Neural progenitor cell (in vitro differentiated cells): ENCODE measurements around the gene AKAP8L. TPM values are rescaled to one million over a fixed set of nuclear protein-coding genes. Genes with fewer than 3 reads are reported as not detected.
"Not testable (repeated sequence)": the region's sequence is repeated elsewhere in the genome, so short reads cannot be mapped to it uniquely, and the experiment has no call there.

Experiments used
- DNase-seq: peaks from one replicate; pipeline ENCODE4 v3.0.0-alpha.2; 2016; ENCODE audit warnings: low spot score
- H2AFZ ChIP-seq: fragments of 200-600 bp; sonication (generic); replicated peaks from 2 replicates; pipeline ENCODE4 v1.6.1; 2016; ENCODE audit warnings: antibody characterized with exemption
- H3F3A ChIP-seq: fragments of 200-600 bp; sonication (generic); 2 replicates; pipeline ENCODE4 v1.6.1; 2016; ENCODE audit warnings: antibody characterized with exemption, low read depth
- H3K27ac ChIP-seq: fragments of 200-600 bp; sonication (generic); 2 replicates; pipeline ENCODE4 v1.5.1; 2016; ENCODE audit warnings: mild to moderate bottlenecking
- H3K27me3 ChIP-seq: fragments of 200-600 bp; sonication (generic); 2 replicates; pipeline ENCODE4 v1.6.1; 2016; ENCODE audit warnings: mild to moderate bottlenecking, moderate library complexity
- H3K36me3 ChIP-seq: fragments of 200-600 bp; sonication (generic); 2 replicates; pipeline ENCODE4 v1.5.1; 2016
- H3K4me1 ChIP-seq: fragments of 200-600 bp; sonication (generic); 2 replicates; pipeline ENCODE4 v1.6.1; 2016; ENCODE audit warnings: mixed run types
- H3K4me2 ChIP-seq: fragments of 200-600 bp; sonication (generic); 2 replicates; pipeline ENCODE4 v1.6.1; 2016
- H3K4me3 ChIP-seq: fragments of 200-600 bp; sonication (generic); 2 replicates; pipeline ENCODE4 v1.5.1; 2016
- H3K79me2 ChIP-seq: fragments of 200-600 bp; sonication (generic); 2 replicates; pipeline ENCODE4 v1.6.1; 2016; ENCODE audit warnings: low read depth
- H3K9ac ChIP-seq: fragments of 200-600 bp; sonication (generic); 2 replicates; pipeline ENCODE4 v1.6.1; 2016
- H3K9me3 ChIP-seq: fragments of 200-600 bp; sonication (generic); 2 replicates; pipeline ENCODE4 v1.5.1; 2016; ENCODE audit warnings: low read depth
- H4K20me1 ChIP-seq: fragments of 200-600 bp; sonication (generic); 2 replicates; pipeline ENCODE4 v1.6.1; 2016; ENCODE audit warnings: low read depth
- H3K27ac Mint-ChIP-seq: 3 replicates; pipeline ENCODE4 v1.8.0; 2021; ENCODE audit warnings: mixed read lengths
- H3K27me3 Mint-ChIP-seq: 2 replicates; pipeline ENCODE4 v1.8.0; 2022; ENCODE audit warnings: low read depth, mild to moderate bottlenecking, inconsistent platforms, moderate library complexity, mixed read lengths; ENCODE audit not compliant: insufficient read depth
- H3K36me3 Mint-ChIP-seq: 3 replicates; pipeline ENCODE4 v1.8.0; 2021; ENCODE audit warnings: mixed read lengths
- H3K4me1 Mint-ChIP-seq: 3 replicates; pipeline ENCODE4 v1.8.0; 2021; ENCODE audit warnings: mixed read lengths
- H3K4me3 Mint-ChIP-seq: 3 replicates; pipeline ENCODE4 v1.8.0; 2021; ENCODE audit warnings: mild to moderate bottlenecking, moderate library complexity, mixed read lengths
- H3K9me3 Mint-ChIP-seq: 3 replicates; pipeline ENCODE4 v1.8.0; 2020; ENCODE audit warnings: mixed read lengths
- EZH2 ChIP-seq: fragments of 200-600 bp; sonication (generic); IDR thresholded peaks from 2 replicates; pipeline ENCODE4 v1.6.1; 2017; ENCODE audit warnings: antibody characterized with exemption, mild to moderate bottlenecking, moderate library complexity
- EZH2phosphoT487 ChIP-seq: fragments of 200-600 bp; sonication (generic); IDR thresholded peaks from 2 replicates; pipeline ENCODE4 v1.6.1; 2017; ENCODE audit warnings: antibody characterized with exemption
- total RNA-seq: library from RNA; depleted of rRNA; stranded (reverse); fragments of >200 nt; gene quantifications from 2 replicates; pipeline ENCODE4 v1.2.3, GENCODE V29; 2015; ENCODE audit warnings: low replicate concordance
- TF ChIP-seq, protein P1 (sequence below): fragments of 200-600 bp; sonication (generic); IDR thresholded peaks from 2 replicates; pipeline ENCODE4 v1.5.1; 2017; ENCODE audit warnings: antibody characterized with exemption, mild to moderate bottlenecking

Gene AKAP8L
- total RNA-seq, 1 donor from 2014 or later: 131 TPM

- no peak overlapping the region for H3K27ac Mint-ChIP-seq
- Histone ChIP-seq H3K4me1 (no peaks in the 10 kb centered on the region), H3K4me2 (no peak overlapping the region), H3K79me2 (peaks cover 63% of the 10 kb centered on the region), H3K27me3 (no peaks in the 10 kb centered on the region), H3K9me3 (no peaks in the 10 kb centered on the region), H3K9ac (no peak overlapping the region), H3F3A (peaks cover 8% of the 10 kb centered on the region), H3K4me3 (no peak overlapping the region), H2AFZ (no peak overlapping the region), H3K36me3 (no peaks in the 10 kb centered on the region), H4K20me1 (peaks cover 53% of the 10 kb centered on the region), H3K27ac (no peak overlapping the region)
- H3K4me3 Mint-ChIP-seq: no peak overlapping the region
- peaks cover 8% of the 10 kb centered on the region for H3K27me3 Mint-ChIP-seq
- H3K4me1 Mint-ChIP-seq: no peaks in the 10 kb centered on the region
- peaks cover 32% of the 10 kb centered on the region for H3K36me3 Mint-ChIP-seq
- DNase-seq: no peak
- H3K9me3 Mint-ChIP-seq: no peaks in the 10 kb centered on the region
- TF ChIP-seq, protein P1, sequence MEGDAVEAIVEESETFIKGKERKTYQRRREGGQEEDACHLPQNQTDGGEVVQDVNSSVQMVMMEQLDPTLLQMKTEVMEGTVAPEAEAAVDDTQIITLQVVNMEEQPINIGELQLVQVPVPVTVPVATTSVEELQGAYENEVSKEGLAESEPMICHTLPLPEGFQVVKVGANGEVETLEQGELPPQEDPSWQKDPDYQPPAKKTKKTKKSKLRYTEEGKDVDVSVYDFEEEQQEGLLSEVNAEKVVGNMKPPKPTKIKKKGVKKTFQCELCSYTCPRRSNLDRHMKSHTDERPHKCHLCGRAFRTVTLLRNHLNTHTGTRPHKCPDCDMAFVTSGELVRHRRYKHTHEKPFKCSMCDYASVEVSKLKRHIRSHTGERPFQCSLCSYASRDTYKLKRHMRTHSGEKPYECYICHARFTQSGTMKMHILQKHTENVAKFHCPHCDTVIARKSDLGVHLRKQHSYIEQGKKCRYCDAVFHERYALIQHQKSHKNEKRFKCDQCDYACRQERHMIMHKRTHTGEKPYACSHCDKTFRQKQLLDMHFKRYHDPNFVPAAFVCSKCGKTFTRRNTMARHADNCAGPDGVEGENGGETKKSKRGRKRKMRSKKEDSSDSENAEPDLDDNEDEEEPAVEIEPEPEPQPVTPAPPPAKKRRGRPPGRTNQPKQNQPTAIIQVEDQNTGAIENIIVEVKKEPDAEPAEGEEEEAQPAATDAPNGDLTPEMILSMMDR: no peak
- TF ChIP-seq EZH2phosphoT487 (no peak), EZH2 (no peak)
Observed at GRCh38 chr19:15398501-15399233, 20.1 kb downstream of the AKAP8L start.

GRCh38 chr19:15397782-15398181 is 21.0 kb downstream of the AKAP8L start:
- H3K36me3 Mint-ChIP-seq: peaks cover 40% of the 10 kb centered on the region
- H3K9me3 ChIP-seq: no peaks in the 10 kb centered on the region
- H3K27ac ChIP-seq: no peak overlapping the region
- H3K4me2 ChIP-seq: no peak overlapping the region
- DNase-seq: no peak
- no peak overlapping the region for H3K9ac ChIP-seq
- H3K9me3 Mint-ChIP-seq: no peaks in the 10 kb centered on the region
- no peak overlapping the region for H3K4me3 Mint-ChIP-seq
- H3K4me1 Mint-ChIP-seq: no peaks in the 10 kb centered on the region
- no peak overlapping the region for H3K4me3 ChIP-seq
- TF ChIP-seq EZH2phosphoT487 (no peak), EZH2 (no peak)
- TF ChIP-seq, protein P1: no peak
- H3K4me1 ChIP-seq: no peaks in the 10 kb centered on the region
- H4K20me1 ChIP-seq: peaks cover 50% of the 10 kb centered on the region
- peaks cover 60% of the 10 kb centered on the region for H3K79me2 ChIP-seq
- H3K27ac Mint-ChIP-seq: peak overlapping the region; percentile 19
- H2AFZ ChIP-seq: no peak overlapping the region
- no peaks in the 10 kb centered on the region for H3K27me3 ChIP-seq
- H3F3A ChIP-seq: peaks cover 8% of the 10 kb centered on the region
- peaks cover 8% of the 10 kb centered on the region for H3K27me3 Mint-ChIP-seq
- peaks cover 8% of the 10 kb centered on the region for H3K36me3 ChIP-seq

GRCh38 chr19:15397236-15397635 is 21.6 kb downstream of the AKAP8L start:
- no peak overlapping the region for H3K4me3 Mint-ChIP-seq
- no peaks in the 10 kb centered on the region for H3K4me1 Mint-ChIP-seq
- peaks cover 59% of the 10 kb centered on the region for H3K79me2 ChIP-seq
- H3K4me1 ChIP-seq: no peaks in the 10 kb centered on the region
- H3K9me3 Mint-ChIP-seq: no peaks in the 10 kb centered on the region
- no peak overlapping the region for H3K4me2 ChIP-seq
- peaks cover 8% of the 10 kb centered on the region for H3F3A ChIP-seq
- peaks cover 40% of the 10 kb centered on the region for H3K36me3 Mint-ChIP-seq
- H3K9me3 ChIP-seq: no peaks in the 10 kb centered on the region
- H3K27ac ChIP-seq: no peak overlapping the region
- H3K27me3 Mint-ChIP-seq: peaks cover 8% of the 10 kb centered on the region
- TF ChIP-seq EZH2phosphoT487: no peak
- peaks cover 45% of the 10 kb centered on the region for H4K20me1 ChIP-seq
- H3K27ac Mint-ChIP-seq: peak overlapping the region; percentile 19
- no peaks in the 10 kb centered on the region for H3K27me3 ChIP-seq
- H3K4me3 ChIP-seq: no peak overlapping the region
- H3K9ac ChIP-seq: no peak overlapping the region
- H3K36me3 ChIP-seq: peaks cover 8% of the 10 kb centered on the region
- DNase-seq: no peak
- no peak overlapping the region for H2AFZ ChIP-seq

DNA sequence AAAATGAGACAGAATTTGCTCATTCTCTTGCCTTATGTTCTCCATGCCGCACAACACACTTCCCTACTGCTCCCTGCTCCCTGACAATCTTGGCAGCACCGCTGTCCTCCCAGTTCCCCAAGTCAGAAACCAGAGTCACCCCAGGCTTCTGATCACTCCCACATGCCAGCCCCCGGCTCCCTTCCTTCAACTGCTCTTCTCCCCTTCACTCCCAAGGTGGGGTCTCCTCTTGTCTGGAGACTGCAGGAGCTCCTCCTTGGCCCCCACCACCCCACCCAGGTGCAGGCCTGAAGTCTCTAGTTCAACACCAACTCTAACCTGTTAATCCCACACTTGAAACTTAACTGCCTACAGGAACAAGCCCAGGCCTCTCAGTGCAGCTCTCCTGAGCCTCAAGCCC is 22.4 kb downstream of the AKAP8L start:
- no peak overlapping the region for H3K4me3 Mint-ChIP-seq
- no peak overlapping the region for H2AFZ ChIP-seq
- no peak overlapping the region for H3K4me2 ChIP-seq
- no peak overlapping the region for H3K27ac ChIP-seq
- no peaks in the 10 kb centered on the region for H3K4me1 ChIP-seq
- H4K20me1 ChIP-seq: peaks cover 37% of the 10 kb centered on the region
- peaks cover 59% of the 10 kb centered on the region for H3K79me2 ChIP-seq
- no peak overlapping the region for H3K9ac ChIP-seq
- no peaks in the 10 kb centered on the region for H3K27me3 ChIP-seq
- peaks cover 8% of the 10 kb centered on the region for H3K36me3 ChIP-seq
- no peaks in the 10 kb centered on the region for H3K4me1 Mint-ChIP-seq
- peaks cover 40% of the 10 kb centered on the region for H3K36me3 Mint-ChIP-seq
- H3F3A ChIP-seq: peaks cover 8% of the 10 kb centered on the region
- peaks cover 8% of the 10 kb centered on the region for H3K27me3 Mint-ChIP-seq
- H3K27ac Mint-ChIP-seq: peak overlapping the region; percentile 69
- H3K4me3 ChIP-seq: no peak overlapping the region
- DNase-seq: no peak
- TF ChIP-seq, protein P1: no peak
- no peak for TF ChIP-seq EZH2phosphoT487
- no peaks in the 10 kb centered on the region for H3K9me3 ChIP-seq
- H3K9me3 Mint-ChIP-seq: no peaks in the 10 kb centered on the region

- not testable (repeated sequence) for H3K27ac Mint-ChIP-seq, H3K4me3 ChIP-seq, H3F3A ChIP-seq, H3K4me3 Mint-ChIP-seq, DNase-seq, H3K4me1 ChIP-seq, H2AFZ ChIP-seq, H3K36me3 ChIP-seq, H3K9me3 Mint-ChIP-seq, H3K4me1 Mint-ChIP-seq, H3K27me3 ChIP-seq, H3K27ac ChIP-seq, H3K27me3 Mint-ChIP-seq, H3K4me2 ChIP-seq, H3K9me3 ChIP-seq, H3K9ac ChIP-seq
- H3K79me2 ChIP-seq: peaks cover 59% of the 10 kb centered on the region
- peaks cover 45% of the 10 kb centered on the region for H3K36me3 Mint-ChIP-seq
- peaks cover 29% of the 10 kb centered on the region for H4K20me1 ChIP-seq
Observed at GRCh38 chr19:15395251-15395650, 23.5 kb downstream of the AKAP8L start.
